ENCODE results near the gene SKI. TPM values are rescaled to one million over a fixed set of nuclear protein-coding genes. Genes with fewer than 3 reads are reported as not detected.

SKI gene
- polyA plus RNA-seq, 3 donors = 0.20 to 6.6 (median 0.25) TPM

DNA sequence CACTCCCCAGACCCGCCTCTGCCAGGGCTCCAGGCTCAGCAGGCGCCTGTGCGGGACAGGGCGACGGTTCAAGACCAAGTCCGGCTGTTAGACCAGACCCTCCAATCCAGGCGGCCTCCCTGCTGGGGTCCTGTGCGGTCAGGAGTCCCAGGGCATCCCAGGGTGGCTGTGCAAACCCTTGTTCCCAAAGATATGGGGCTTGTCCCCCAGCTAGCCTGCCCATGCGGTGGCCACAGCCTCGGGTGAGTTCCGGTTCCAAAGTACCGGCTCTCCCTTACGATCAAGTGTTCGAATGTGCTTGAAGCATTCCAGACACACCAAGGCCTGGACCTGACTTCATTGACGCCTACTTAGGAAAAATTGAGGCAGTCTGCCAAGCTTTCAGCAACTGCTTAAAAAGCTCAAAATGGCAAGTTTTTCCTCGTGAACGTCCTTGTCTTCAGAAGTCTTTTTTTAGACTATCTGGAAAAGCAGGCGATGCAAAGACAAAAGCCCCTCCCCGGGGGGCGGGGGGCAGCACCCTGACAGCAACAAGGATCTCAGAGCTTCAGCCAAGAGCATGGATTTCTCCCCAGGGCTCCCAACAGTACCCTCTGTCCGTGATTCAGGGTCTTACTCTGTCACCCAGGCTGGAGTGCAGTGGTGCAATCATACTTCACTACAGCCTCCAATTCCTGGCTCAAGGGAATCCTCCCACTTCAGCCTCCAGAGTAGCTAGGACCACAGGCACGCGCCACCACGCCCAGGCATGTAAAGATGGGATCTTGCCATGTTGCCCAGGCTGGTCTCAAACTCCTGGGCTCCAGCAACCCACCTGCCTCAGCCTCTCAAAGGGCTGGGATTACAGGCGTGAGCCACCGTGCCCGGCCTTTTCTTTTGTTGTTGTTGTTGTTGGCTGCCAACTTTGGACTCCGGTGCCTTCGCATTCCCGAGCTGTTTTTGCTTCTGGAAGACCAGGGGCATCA lies 35.8 kb upstream of the SKI start:
- intact Hi-C loops (cut with micrococcal nuclease) = loop anchor here (5.0 to 10.0 kb wide), 3 partner anchors 60 to 352 kb away; no protein-coding TSS in a partner anchor

More for the DNA sequence above, 35.8 kb upstream of the SKI start:
- H3K4me1 ChIP-seq (ENCODE audit: control insufficient read depth in 1 of 2, insufficient read depth in 2 of 2, low read length in 2 of 2) = peaks cover 34 to 44% of the 10 kb centered on the region in 2 donors
- H3K9me3 Mint-ChIP-seq = no peaks in the 10 kb centered on the region
- peak overlapping the region in 1 of 7 donors; percentile 48 for H3K27ac Mint-ChIP-seq
- H3K79me2 ChIP-seq (ENCODE audit: insufficient read depth, low read length) = peaks cover 26% of the 10 kb centered on the region
- no peak overlapping the region for H3K27ac ChIP-seq (ENCODE audit: low read depth in 1 of 2, low read length in 2 of 2)
- H3K36me3 Mint-ChIP-seq = peaks cover 5 to 13% of the 10 kb centered on the region in 2 donors
- H3K4me3 ChIP-seq (replicated peaks in 1 of 3; ENCODE audit: low read depth in 2 of 3, low read length in 3 of 3) = no peak overlapping the region
- H3K9ac ChIP-seq (ENCODE audit: insufficient read depth, low read length, poor library complexity, severe bottlenecking) = no peak overlapping the region
- H3K4me2 ChIP-seq (replicated peaks; ENCODE audit: extremely low read depth, low read length, poor library complexity, severe bottlenecking) = no peak overlapping the region
- H3K36me3 ChIP-seq (replicated peaks in 1 of 2; ENCODE audit: control insufficient read depth in 1 of 2, insufficient read depth in 2 of 2, low read length in 2 of 2) = no peaks in the 10 kb centered on the region
- no peak overlapping the region for H3K4me3 Mint-ChIP-seq
- TF ChIP-seq, protein P1, sequence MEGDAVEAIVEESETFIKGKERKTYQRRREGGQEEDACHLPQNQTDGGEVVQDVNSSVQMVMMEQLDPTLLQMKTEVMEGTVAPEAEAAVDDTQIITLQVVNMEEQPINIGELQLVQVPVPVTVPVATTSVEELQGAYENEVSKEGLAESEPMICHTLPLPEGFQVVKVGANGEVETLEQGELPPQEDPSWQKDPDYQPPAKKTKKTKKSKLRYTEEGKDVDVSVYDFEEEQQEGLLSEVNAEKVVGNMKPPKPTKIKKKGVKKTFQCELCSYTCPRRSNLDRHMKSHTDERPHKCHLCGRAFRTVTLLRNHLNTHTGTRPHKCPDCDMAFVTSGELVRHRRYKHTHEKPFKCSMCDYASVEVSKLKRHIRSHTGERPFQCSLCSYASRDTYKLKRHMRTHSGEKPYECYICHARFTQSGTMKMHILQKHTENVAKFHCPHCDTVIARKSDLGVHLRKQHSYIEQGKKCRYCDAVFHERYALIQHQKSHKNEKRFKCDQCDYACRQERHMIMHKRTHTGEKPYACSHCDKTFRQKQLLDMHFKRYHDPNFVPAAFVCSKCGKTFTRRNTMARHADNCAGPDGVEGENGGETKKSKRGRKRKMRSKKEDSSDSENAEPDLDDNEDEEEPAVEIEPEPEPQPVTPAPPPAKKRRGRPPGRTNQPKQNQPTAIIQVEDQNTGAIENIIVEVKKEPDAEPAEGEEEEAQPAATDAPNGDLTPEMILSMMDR (IDR thresholded peaks at IDR 0.05) = no peak
- no peaks in the 10 kb centered on the region for H3K27me3 Mint-ChIP-seq (ENCODE audit: low read depth in 3 of 3)
- H3K4me1 Mint-ChIP-seq = peaks cover 19% of the 10 kb centered on the region
- H2AFZ ChIP-seq (ENCODE audit: insufficient read depth, low read depth, low read length, poor library complexity, severe bottlenecking) = no peak overlapping the region
- no peaks in the 10 kb centered on the region for H4K20me1 ChIP-seq (ENCODE audit: insufficient read depth, low read length)
- WGBS (ENCODE audit: insufficient coverage) = 93% methylated on average over 22 of the region's 30 CpGs
- no peaks in the 10 kb centered on the region for H3K9me3 ChIP-seq (replicated peaks in 1 of 2; ENCODE audit: control insufficient read depth in 1 of 2, insufficient read depth in 1 of 2, low read length in 2 of 2)
- DNase-seq = no peak
- H3K27me3 ChIP-seq (ENCODE audit: control insufficient read depth in 2 of 2, insufficient read depth in 2 of 2, low read length in 2 of 2) = no peaks in the 10 kb centered on the region

Measured in CD14-positive monocyte (primary cell).